Ureter (tissue), 1 donor: ENCODE measurements around the gene HOXC13. TPM values are rescaled to one million over a fixed set of nuclear protein-coding genes. Genes with fewer than 3 reads are reported as not detected.

ENCODE experiments used
- DNase-seq: peaks from one replicate; pipeline ENCODE4 v3.0.0-alpha.2; 2020; ENCODE audit warnings: low spot score
- total RNA-seq: library from RNA; stranded (reverse); gene quantifications from one replicate; pipeline ENCODE4 v1.2.4, GENCODE V29; 2023
- donor health status: DM: yes; HTN: yes; CAD: no.

The HOXC13 gene
- total RNA-seq, 1 donor from 2014 or later: 0.21 TPM

DNA sequence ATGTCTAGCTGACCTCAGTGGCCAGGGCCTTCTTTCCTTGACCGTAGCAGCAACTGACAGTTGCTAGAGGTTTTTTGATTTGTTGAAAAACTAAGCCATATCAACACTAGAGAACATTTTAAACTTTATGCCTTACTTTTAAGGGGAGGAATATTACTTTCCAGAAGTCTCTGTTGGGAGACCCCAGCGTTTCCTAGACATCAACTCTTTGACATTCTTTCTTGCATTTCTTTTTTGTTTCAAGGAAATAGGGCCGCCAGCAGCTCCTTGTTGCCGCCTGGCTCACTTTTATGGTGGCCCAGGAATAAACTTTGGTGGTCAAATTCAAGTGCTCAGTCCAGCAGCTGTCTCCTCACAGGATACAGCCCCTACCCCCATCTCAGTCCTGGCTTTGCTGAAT is 31.8 kb downstream of the HOXC13 start:
- no peak for DNase-seq

DNA sequence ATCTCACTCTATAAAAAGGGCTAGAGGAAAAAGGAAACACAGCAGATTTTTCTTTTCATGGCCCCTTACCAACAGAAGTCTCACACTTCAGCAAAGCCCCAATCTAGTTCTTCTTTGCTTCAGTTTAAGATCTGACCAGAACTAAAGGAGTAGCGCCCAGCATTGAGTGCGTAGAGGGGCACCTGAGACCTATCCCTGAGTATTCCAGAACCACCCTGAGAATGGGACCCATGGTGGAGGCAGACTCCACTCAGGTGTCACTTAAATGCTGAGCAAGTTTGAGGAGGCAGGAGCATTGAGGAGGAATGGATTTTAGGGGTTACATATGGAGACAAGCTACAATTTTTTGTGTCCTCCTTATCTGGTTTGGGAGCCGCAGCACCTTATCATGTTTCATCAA is 32.5 kb downstream of the HOXC13 start:
- no peak for DNase-seq

DNA sequence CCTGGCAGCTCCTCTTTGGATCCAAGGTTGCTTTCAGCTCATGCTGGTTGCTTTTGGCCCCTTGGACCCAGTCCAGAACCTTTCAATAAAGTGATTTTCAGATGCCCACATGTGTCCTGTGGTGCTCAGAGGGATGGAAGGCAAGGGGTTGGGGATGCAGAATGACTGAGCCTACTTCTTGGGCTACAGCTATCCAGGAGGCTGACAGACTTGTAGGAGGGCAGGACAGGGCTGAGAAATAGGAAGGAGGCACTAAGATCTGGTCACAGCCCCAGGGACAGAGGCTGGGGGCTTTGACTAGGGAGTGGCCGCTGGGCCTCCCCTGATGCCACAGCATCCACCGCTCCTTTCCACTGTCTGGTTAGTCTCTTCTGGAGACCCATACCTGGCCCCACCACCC is 33.1 kb downstream of the HOXC13 start:
- no peak for DNase-seq

DNA sequence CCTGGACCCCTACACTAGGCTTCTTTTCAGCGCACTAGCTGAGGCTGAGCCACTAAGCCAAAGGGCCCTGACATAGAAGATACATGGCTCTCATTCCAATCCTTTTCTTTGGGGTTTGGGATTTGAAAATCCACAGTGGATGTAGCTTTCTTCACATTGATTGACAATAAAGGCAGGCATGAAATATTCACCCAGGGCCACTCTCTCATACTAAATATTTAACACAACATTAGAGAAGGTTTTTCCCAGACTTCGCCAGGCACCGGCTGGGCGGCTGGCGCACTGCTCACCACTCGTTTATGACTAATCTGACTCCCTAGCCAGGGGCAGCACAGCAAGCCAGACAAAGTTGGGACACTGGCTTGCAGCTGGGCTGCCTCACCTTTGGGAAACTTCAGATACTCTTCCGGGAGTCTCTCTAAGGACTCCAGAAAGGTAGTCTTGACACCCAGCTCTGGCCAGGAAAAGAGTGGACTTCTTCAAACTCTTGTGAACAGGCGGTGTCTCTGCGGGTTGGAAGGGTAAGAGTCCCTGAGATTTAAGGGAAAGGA is 33.6 kb downstream of the HOXC13 start:
- no peak for DNase-seq

DNA sequence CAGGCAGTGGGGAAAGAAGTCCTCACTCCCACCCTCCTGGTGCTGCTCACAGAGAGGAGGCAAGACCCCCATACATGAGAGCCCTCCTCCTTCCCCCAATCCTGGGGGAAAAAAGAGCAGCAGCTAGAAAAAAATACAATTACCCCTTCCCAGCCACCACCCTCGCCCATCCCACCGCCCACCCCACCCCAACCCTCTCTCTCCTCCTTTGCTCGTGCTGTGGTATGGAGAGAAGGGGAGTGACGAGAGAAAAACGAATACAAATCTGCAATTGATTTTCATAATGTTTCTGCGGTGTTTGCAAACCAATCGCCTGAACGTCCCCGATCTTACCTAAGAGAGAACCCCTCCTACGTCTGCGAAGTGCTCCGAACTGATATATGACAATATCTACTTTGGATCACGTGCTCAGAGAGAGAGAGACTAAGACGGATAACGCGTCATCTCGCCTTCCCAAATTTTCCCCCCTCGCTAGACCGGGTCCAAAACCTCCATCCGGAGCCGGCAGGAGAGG is 34.1 kb downstream of the HOXC13 start, which contains the start of gene HOXC11:
HOXC11 (plus strand) TSS at position 405 of the 514 bp plus-strand sequence. CDS start 116 bp downstream, outside the sequence.
- no peak for DNase-seq

DNA sequence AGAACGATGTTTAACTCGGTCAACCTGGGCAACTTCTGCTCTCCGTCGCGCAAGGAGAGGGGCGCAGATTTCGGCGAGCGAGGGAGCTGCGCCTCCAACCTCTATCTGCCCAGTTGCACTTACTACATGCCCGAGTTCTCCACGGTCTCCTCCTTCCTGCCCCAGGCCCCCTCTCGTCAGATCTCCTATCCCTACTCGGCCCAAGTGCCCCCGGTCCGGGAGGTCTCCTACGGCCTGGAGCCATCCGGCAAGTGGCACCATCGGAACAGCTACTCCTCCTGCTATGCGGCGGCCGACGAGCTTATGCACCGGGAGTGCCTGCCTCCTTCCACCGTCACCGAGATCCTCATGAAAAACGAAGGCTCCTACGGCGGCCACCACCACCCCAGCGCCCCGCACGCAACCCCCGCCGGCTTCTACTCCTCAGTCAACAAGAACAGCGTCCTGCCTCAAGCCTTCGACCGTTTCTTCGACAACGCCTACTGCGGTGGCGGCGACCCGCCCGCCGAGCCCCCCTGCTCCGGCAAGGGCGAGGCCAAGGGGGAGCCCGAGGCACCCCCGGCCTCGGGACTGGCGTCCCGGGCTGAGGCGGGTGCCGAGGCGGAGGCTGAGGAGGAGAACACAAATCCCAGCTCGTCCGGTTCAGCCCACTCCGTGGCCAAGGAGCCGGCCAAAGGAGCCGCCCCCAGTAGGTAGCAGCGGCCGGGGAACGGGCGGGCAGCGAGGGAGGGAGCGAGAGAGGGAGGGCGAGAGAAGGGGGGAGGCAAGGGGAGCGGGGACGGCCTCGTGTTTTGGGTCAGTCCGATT is 34.8 kb downstream of the HOXC13 start:
- DNase-seq: no peak

DNA sequence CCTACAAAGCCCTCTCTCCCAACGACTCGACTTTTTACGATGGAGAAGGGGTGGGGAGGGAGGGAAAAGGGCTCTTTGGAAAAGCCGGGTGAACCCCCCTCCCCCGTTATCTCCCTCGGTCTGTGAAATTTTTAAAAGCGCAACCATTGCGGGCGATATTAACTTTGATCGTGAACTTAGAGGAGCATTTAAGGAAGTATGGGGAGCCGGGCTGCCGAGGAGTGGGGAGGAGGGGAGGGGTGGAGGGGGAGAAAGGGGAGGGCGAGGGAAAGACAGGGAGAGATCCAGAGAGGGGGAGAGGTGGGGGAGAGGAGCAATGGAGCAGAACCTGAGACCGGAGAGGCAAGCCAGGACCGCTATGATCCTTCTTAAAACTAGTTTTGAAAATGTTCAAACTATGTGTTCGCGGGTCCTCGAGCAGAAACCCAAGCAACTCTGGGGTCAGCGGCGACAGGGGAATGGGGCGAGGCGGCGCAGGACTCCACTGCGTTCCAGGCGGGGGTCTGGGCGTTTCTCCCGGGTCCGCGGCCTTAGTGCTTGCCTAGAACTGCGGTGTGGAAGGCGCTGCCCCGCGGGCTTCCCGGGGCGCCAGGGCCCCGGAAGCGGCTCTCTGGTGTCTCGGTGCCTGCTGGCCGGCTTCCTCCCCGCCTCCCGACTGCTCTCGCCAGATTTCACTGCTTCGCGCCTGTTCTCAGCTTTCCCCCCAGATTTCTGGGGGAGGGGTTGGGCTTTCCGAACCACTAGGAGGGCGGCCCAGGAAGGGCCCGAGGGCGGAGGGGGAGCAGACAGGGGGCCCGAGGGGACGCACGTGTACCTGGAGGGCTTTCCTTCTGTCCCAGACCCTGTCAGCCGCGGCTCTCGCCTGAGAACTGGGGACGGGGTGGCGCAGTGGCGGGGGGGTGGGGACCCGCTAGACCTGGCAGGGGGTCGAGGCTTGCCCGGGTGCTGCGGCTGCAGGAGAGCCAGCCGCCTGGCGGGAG is 35.7 kb downstream of the HOXC13 start, which contains the start of gene HOTAIR:
HOTAIR (minus strand) TSS at position 871 of the 980 bp plus-strand sequence.
- DNase-seq: no peak

DNA sequence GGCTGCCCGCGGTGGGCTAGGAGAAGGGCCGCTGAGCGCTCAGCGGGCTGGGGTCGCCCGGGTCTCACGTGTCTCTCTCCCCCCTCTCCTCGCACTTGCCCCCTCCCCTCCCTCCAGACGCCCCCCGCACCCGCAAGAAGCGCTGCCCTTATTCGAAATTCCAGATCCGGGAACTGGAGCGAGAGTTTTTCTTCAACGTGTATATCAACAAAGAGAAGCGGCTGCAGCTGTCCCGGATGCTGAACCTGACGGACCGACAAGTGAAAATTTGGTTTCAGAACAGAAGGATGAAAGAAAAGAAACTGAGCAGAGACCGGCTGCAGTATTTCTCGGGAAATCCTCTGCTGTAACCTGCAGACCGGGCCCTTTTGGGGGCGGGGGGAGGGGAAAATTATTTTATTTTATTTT is 36.4 kb downstream of the HOXC13 start:
- no peak for DNase-seq

DNA sequence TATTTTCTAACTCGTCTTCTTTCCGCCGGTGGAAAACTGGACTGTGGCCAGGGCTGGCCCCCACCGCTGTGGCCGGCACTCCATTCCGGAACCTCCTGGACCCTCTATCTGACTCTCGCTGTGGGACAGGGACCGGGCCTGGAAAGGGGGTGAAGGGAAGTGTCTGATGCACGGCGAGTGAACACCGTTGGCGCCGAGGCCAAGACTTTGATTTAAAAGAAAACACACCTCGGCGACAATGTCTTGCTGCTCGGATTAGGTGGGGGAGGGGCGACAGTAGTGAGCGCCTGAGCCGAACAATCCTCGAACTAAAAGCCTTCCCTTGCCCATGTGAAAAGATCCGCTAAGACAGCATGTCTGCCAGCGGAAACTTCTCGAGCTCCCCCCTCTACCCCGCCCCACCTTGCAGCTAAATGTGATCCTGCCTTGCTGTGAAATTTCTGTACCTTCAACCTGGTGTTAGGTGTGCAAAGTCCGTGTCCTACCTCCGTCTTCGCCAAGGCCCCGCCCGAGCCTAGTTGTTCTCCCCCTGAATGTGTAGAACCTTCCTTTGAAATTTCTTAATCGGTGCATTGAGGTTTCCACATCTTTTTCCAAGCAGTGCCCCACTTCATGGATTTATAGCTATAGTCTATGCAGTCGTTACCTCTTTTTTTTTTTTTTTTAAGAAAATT is 37.0 kb downstream of the HOXC13 start:
- no peak for DNase-seq

DNA sequence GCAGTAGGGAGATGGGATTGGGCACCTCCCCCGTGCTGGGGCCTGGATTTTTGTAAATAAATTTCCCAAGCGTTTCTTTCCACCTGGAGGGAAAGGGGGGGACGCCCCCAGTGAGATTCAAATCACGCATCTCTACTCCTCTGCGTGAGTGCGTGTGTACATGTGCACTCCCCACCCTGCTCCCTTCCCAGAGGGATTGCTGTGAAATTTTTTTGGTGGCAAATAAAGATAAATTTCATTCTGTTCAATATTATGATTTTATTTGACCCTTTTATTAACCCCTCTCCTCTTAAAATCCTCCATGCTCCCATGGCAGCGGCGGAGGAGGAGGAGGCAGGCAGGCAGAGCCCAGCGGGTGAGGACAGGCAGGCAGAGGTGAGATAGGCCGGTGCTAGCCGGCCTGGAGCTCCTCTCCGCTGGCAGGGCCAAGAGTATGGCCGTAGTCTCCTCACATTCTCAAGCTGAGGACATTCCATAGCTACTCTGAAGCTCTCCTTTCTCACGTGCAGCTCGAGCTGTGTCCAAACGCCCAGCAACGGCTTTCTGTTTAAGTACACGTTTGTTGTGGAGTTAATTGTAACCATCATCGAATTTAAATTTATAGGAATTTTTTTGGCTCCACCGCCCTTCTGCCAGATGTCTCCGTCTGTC is 37.7 kb downstream of the HOXC13 start:
- DNase-seq: no peak

DNA sequence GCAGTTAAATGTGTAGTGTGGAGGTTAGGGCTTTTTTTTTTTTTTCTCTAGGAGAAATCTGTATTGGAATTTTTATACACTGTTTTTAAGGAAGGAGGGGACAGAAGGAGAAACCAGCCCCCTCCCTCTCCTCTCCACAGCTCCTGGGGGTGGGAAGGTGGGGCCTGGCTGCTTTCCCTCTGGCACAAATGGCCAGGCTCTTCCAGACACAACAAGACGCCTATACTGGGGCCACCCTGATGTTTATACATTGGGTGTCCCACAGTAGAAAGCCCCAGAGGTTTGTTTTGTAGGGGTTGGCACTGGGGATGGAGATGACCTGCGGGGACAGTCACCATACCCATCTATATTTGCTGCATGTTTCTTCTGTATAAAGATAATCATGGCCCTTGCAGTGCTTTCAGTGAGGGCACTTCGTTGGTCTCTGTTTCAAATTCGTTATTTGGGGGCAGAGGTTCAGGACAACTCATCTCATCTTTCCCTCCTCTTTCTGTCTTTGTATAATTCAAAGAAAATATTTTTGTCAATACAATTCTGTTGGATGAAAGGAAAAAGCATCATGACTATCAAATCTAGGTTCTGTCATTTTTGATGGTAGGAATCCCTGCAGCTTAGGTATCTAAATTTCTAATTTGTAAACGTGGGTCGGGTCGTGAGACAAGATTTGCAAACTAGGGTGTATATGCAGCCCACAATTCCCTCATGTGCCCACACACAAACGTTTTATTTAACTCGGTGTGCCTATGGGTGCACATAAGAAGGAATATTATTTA is 38.4 kb downstream of the HOXC13 start:
- no peak for DNase-seq

DNA sequence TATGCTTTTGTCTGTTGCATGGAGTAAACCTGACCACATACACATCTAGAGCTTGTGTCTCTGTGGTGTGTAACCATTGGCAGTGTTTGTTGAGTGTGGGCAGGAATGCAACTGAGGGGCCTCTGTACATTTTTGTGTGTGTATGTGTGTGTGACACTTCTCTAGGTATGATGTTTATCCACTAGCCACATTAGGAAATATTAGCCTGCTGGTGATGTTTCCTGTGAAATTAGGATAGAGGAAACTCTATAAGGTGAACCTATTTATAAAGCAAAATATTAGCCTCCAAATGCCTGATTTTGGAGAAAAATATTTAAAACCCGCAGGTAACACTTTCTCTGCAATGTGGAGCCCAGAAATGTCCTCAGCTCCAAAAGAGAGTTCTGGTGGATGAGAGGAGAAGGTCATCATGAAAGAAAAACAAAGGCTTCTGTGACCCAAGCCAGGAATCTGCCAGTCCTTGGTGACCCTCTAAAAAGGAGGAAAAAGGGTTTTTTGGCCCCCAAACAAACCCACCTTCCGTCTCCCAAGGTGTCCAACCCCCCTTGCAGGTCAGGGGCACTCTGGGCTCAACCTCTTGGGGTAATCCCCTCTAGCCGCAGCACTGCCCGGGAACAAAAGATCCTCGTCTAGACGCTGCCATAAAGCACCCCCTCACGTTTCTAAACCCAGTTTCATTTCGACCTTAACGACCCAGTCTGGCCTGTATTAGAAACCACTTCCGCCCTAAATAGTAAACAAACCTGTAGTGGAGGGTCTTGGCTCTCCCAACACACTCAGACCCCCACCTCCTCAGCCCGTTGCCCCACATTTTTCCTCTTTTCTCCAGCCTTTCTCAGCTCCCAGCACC is 39.2 kb downstream of the HOXC13 start:
- DNase-seq: no peak

DNA sequence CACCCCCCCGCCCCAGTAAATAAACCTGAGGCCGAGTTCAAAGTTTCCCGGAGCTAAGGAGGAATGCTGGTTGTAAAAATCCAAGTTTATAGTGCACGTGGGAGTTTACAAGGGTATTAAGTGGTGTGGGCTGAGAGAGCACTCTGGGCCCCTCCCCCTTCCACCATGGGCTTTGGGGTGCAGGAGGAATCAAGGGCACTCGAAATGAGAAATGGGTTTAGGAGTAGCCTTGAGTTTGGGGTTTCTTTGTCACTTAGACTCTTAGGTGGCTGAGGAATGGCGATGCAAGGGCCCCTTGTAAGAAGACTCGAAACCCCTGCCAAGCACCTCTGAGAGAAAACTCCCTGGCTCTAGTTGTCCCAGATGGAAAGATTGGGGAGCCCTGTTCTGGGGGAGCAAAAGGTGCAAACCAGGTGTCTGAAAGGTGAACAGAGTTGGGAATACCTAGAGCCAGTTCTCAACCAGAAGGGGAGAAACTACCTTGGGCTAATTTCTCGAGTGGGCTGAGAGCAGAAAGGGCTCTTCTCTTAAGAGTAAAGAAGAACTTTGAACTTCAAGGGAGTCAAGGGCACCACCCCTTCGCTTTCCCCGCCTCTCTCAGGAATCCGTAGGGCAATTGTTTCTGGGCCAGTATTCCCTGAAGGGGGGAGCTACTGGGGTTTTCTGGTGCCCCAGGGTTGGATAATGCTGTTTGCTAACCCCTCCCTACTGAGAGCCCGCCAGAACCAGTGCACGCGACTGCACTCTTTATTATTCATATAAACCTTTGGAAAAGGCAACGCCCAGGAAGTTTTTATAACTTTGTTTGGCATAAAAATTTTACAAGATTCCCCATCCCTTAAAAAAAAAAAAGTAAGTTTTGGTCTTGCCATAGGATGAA is 40.1 kb downstream of the HOXC13 start:
- no peak for DNase-seq

DNA sequence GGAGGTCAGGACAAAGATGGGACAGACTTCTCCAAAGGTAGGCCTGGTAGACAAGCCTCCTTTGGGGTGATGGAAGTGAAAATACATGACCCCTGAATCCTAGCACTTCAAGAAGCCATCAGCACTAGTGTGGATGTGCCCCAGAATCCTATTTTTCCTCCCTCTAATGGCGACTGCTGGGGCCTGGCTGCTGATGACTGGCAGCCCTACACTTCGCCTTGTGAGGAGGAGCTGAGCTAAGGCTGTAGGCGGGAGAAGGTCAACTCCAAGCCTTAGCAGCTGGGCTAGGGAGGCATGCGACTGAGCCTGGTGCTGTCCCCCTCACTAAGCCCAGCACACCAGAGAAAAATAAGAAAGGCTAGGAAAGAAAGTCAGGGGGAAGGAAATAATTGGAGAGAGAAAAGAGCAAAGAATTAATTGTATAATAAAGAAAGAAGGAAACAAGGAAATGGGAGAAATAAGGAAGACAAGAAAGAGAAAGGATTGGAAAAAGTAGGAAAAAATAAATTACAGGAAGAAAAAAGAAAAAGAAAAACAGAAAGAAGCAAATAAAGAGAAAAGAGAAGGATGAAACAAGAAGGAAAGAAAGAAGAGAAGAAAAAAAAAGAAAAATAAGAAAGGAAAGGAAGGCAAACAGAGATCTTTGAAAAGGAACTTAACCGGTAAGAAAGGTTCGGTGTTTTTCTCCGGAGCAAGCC is 41.6 kb downstream of the HOXC13 start:
- DNase-seq: no peak

DNA sequence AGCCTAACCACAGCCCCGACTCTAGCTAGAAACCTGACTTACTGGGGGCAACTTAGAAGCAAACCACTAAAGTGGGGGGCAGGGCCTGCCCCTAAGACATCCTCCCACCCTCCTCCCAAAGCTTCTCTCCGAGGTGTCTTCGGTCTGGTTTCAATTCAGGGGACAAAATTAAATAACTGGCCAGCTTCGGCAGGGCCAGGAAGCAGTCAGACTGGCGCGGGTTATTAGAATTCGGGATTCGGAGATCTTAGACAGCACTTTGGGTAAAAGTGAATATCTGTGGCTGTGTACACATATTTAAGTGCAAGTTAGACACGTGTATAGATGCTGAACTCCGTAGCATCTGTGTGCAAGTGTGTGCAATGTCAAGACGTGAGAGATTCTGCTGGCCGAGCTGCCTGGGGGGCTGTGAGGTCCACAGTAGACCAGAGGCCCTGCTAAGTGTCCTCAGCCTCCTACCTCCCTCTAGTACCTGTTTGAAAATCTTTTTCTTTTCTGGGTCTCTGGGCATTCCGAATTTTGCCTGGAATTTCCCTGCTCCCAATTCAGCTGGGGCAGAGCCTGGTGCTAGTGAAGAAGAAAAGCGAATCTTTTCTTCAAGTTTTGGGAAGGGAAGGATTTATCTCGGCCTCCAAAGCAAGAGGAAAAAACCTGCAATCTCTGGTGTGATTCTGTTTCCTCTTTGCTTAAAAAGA is 42.3 kb downstream of the HOXC13 start:
- DNase-seq: no peak

DNA sequence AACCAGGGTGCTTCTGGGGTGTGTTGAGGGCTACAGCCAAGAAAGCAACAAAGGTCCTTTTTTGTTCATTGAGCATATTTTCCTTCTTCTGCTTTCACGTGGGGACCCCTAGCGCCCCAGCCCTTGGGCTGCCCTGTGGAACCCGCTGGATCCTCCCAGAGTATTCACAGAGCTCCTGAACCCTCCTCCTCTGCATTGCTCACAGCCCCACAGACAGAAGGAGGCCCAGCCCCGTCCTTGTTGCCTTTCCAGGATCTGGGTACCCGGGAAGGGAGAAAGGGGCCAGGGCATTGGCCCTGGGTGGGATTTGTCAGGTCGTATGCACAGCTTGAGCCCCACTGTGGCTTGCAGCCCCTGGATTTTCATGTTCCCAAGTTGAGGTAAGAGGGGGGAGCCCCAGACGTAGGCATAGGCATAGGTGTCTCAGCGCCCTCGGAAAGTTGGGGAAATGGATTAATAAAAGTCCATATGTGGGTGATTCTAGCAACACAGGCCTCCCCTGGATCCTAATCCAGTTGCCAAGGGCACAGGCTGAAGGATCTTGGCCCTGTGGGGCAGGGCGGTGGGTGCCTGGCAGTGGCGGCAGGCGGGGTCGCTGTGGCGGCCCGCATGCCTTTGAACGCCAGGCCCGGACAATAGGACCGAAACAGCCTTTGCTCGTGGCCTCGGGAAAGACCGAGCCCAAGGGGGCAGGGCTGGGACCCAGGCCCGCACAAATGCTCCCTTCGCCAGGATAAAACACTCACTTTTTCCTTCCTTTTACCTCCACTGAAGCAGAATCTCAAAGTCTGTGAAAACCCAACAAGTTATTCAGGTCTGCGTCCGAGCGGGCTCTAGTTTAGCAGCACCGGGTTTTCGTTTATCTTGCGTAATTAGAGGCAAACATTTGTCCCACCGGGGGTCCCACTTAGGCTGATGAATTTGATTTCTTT is 43.3 kb downstream of the HOXC13 start:
- DNase-seq: no peak
